Neural cell (in vitro differentiated cells): ENCODE data around the gene NRP2. TPM values are rescaled to one million over a fixed set of nuclear protein-coding genes. Genes with fewer than 3 reads are reported as not detected.

Experiments
- H2AFZ ChIP-seq: fragments of 200-600, 300-800 bp; sonication (generic), shearing (Covaris generic); 2 replicates; pipeline ENCODE4 v1.6.0; 2014; ENCODE audit warnings: low read depth, mild to moderate bottlenecking, antibody characterized with exemption, low read length, moderate library complexity
- H3F3A ChIP-seq: fragments of 200-600 bp; shearing (Covaris generic); 2 replicates; pipeline ENCODE4 v1.6.1; 2016; ENCODE audit warnings: mild to moderate bottlenecking, moderate library complexity, mixed read lengths, antibody characterized with exemption, low read length; ENCODE audit not compliant: insufficient read depth, poor library complexity, severe bottlenecking
- H3K27ac ChIP-seq: fragments of 200-600, 300-800 bp; sonication (generic), shearing (Covaris generic); 2 replicates; pipeline ENCODE4 v1.5.1; 2014; ENCODE audit warnings: mild to moderate bottlenecking, low read length, moderate library complexity
- H3K27me3 ChIP-seq: fragments of 300-800, 200-600 bp; sonication (generic), shearing (Covaris generic); 2 replicates; pipeline ENCODE4 v1.6.0; 2014; ENCODE audit warnings: mild to moderate bottlenecking, low read depth, low read length, moderate library complexity; ENCODE audit not compliant: insufficient read depth
- H3K36me3 ChIP-seq: fragments of 300-800, 200-600 bp; sonication (generic), shearing (Covaris generic); 2 replicates; pipeline ENCODE4 v1.5.1; 2014; ENCODE audit warnings: mild to moderate bottlenecking, antibody characterized with exemption, low read length, moderate library complexity; ENCODE audit not compliant: insufficient read depth
- H3K4me2 ChIP-seq: fragments of 300-800, 200-600 bp; sonication (generic), shearing (Covaris generic); 2 replicates; pipeline ENCODE4 v1.6.0; 2014; ENCODE audit warnings: mild to moderate bottlenecking, low read length
- H3K4me3 ChIP-seq: fragments of 300-800, 200-600 bp; sonication (generic), shearing (Covaris generic); 2 replicates; pipeline ENCODE4 v1.5.1; 2014; ENCODE audit warnings: mild to moderate bottlenecking, low read length, moderate library complexity
- H3K79me2 ChIP-seq: fragments of 200-600 bp; shearing (Covaris generic); replicated peaks from 2 replicates; pipeline ENCODE4 v1.6.0; 2014; ENCODE audit warnings: mild to moderate bottlenecking, low read length, moderate library complexity; ENCODE audit not compliant: insufficient read depth
- H3K9ac ChIP-seq: fragments of 300-800, 200-600 bp; sonication (generic), shearing (Covaris generic); 2 replicates; pipeline ENCODE4 v1.6.1; 2016; ENCODE audit warnings: mild to moderate bottlenecking, low read length, mixed read lengths
- H3K9me2 ChIP-seq: fragments of 200-600 bp; shearing (Covaris generic); 2 replicates; pipeline ENCODE4 v1.6.1; 2016; ENCODE audit warnings: mild to moderate bottlenecking, low read length, mixed read lengths; ENCODE audit not compliant: insufficient read depth
- H3K9me3 ChIP-seq: fragments of 200-600, 300-800 bp; sonication (generic), shearing (Covaris generic); 2 replicates; pipeline ENCODE4 v1.6.1; 2016; ENCODE audit warnings: mild to moderate bottlenecking, mixed run types, low read length, moderate library complexity, mixed read lengths
- H4K20me1 ChIP-seq: fragments of 200-600 bp; shearing (Covaris generic); 2 replicates; pipeline ENCODE4 v1.6.1; 2016; ENCODE audit warnings: mild to moderate bottlenecking, mixed run types; ENCODE audit not compliant: insufficient read depth
- EP300 ChIP-seq: fragments of 450-650 bp; conservative IDR thresholded peaks from 2 replicates; pipeline ENCODE4 v1.6.1; 2014; ENCODE audit warnings: antibody characterized with exemption, mild to moderate bottlenecking, moderate library complexity; ENCODE audit not compliant: poor library complexity, severe bottlenecking
- EZH2 ChIP-seq: fragments of 200-600, 300-800 bp; shearing (Covaris generic), sonication (generic); IDR thresholded peaks from 2 replicates; pipeline ENCODE4 v1.6.1; 2014; ENCODE audit warnings: antibody characterized with exemption, low read length, borderline replicate concordance, mild to moderate bottlenecking; ENCODE audit not compliant: insufficient read depth, poor library complexity, severe bottlenecking
- MXI1 ChIP-seq: fragments of 450-650 bp; conservative IDR thresholded peaks from 2 replicates; pipeline ENCODE4 v1.6.1; 2014; ENCODE audit warnings: antibody characterized with exemption, mild to moderate bottlenecking; ENCODE audit not compliant: poor library complexity, severe bottlenecking
- POLR2AphosphoS5 ChIP-seq: IDR thresholded peaks from 2 replicates; pipeline ENCODE4 v1.6.1; 2012
- RAD21 ChIP-seq: fragments of 450-650 bp; conservative IDR thresholded peaks from 2 replicates; pipeline ENCODE4 v1.6.1; 2014; ENCODE audit warnings: antibody characterized with exemption, mild to moderate bottlenecking, moderate library complexity
- SMC3 ChIP-seq: fragments of 450-650 bp; conservative IDR thresholded peaks from 2 replicates; pipeline ENCODE4 v1.6.1; 2014; ENCODE audit warnings: antibody characterized with exemption, mild to moderate bottlenecking, moderate library complexity; ENCODE audit not compliant: poor library complexity
- TAF1 ChIP-seq: IDR thresholded peaks from 2 replicates; pipeline ENCODE4 v1.6.1; 2012; ENCODE audit warnings: low read depth
- polyA plus RNA-seq: library from polyadenylated mRNA; depleted of rRNA; stranded (reverse); fragments of >200 nt; gene quantifications from 2 replicates; pipeline ENCODE4 v1.2.3, GENCODE V29; 2014
- TF ChIP-seq, protein P1 (sequence below): IDR thresholded peaks from 2 replicates; pipeline ENCODE4 v1.6.1; 2012; ENCODE audit warnings: borderline replicate concordance
- TF ChIP-seq, protein P2 (sequence below): fragments of 450-650 bp; IDR thresholded peaks from 2 replicates; pipeline ENCODE4 v1.5.1; 2014; ENCODE audit warnings: antibody characterized with exemption, mild to moderate bottlenecking, moderate library complexity; ENCODE audit not compliant: poor library complexity, severe bottlenecking

NRP2 gene
- polyA plus RNA-seq, 1 donor from 2014 or later: 30.2 TPM

DNA sequence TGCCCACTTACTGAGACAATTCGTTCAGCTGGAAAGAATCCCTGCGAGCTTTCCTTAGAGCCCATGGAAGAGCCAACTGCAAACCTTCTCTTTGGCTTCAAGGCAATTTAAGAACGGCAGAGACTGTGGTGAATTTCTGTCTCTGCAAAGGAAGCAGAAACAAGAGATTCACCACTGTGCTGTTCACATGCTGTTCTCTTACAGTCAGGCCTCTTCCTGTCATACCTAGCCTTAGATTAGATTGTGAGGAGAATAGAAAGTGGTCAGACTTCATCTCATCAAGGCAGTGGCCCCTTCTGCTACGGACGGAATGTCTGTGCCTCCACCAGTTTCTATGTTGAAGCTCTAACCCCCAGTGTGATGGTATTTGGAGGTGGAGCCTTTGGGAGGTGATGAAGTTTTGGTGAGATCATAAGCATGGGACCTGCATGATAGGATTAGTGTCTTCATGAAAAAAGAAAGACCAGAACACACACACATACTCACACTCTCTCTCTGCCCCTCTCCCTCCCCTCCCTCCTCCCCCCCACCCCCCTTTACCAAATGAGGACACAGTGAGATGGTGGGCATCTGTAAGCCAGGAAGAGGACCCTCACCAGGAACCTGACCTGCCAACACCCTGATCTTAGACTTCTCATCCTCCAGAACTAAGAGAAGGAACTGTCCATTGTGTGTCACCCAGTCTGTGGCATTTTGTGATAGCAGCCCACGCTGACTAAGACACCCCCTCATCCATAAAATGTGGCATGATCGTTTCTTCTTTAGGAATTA lies 45.6 kb upstream of the NRP2 start:
- TF ChIP-seq EP300 (no peak), EZH2 (no peak), RAD21 (no peak), MXI1 (no peak)
- no peak overlapping the region for H2AFZ ChIP-seq

DNA sequence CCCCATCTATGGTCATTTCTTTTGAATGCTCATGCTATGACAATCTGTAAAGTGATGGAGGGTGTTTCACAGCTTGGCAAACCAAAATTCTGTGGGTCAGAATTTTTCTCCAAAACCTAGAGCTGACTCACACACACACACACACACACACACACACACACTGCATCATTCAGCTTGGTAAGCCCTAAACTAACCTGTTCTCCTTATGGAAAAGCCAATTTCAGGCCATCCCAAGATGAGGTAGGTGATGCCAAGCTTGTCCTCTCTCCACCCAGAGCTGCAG lies 45.0 kb upstream of the NRP2 start:
- H3F3A ChIP-seq: no peaks in the 10 kb centered on the region
- TF ChIP-seq RAD21: no peak
- TF ChIP-seq EZH2: no peak
- no peak for TF ChIP-seq POLR2AphosphoS5
- TF ChIP-seq, protein P1, sequence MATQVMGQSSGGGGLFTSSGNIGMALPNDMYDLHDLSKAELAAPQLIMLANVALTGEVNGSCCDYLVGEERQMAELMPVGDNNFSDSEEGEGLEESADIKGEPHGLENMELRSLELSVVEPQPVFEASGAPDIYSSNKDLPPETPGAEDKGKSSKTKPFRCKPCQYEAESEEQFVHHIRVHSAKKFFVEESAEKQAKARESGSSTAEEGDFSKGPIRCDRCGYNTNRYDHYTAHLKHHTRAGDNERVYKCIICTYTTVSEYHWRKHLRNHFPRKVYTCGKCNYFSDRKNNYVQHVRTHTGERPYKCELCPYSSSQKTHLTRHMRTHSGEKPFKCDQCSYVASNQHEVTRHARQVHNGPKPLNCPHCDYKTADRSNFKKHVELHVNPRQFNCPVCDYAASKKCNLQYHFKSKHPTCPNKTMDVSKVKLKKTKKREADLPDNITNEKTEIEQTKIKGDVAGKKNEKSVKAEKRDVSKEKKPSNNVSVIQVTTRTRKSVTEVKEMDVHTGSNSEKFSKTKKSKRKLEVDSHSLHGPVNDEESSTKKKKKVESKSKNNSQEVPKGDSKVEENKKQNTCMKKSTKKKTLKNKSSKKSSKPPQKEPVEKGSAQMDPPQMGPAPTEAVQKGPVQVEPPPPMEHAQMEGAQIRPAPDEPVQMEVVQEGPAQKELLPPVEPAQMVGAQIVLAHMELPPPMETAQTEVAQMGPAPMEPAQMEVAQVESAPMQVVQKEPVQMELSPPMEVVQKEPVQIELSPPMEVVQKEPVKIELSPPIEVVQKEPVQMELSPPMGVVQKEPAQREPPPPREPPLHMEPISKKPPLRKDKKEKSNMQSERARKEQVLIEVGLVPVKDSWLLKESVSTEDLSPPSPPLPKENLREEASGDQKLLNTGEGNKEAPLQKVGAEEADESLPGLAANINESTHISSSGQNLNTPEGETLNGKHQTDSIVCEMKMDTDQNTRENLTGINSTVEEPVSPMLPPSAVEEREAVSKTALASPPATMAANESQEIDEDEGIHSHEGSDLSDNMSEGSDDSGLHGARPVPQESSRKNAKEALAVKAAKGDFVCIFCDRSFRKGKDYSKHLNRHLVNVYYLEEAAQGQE: no peak
- no peak for TF ChIP-seq MXI1
- TF ChIP-seq EP300: no peak
- no peak for TF ChIP-seq TAF1
- TF ChIP-seq, protein P2, sequence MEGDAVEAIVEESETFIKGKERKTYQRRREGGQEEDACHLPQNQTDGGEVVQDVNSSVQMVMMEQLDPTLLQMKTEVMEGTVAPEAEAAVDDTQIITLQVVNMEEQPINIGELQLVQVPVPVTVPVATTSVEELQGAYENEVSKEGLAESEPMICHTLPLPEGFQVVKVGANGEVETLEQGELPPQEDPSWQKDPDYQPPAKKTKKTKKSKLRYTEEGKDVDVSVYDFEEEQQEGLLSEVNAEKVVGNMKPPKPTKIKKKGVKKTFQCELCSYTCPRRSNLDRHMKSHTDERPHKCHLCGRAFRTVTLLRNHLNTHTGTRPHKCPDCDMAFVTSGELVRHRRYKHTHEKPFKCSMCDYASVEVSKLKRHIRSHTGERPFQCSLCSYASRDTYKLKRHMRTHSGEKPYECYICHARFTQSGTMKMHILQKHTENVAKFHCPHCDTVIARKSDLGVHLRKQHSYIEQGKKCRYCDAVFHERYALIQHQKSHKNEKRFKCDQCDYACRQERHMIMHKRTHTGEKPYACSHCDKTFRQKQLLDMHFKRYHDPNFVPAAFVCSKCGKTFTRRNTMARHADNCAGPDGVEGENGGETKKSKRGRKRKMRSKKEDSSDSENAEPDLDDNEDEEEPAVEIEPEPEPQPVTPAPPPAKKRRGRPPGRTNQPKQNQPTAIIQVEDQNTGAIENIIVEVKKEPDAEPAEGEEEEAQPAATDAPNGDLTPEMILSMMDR: no peak
- no peak for TF ChIP-seq SMC3
- H3K27me3 ChIP-seq: no peaks in the 10 kb centered on the region
- no peak overlapping the region for H3K9ac ChIP-seq
- H4K20me1 ChIP-seq: no peaks in the 10 kb centered on the region
- no peaks in the 10 kb centered on the region for H3K79me2 ChIP-seq
- H3K9me2 ChIP-seq: no peaks in the 10 kb centered on the region
- H3K36me3 ChIP-seq: no peaks in the 10 kb centered on the region
- H3K27ac ChIP-seq: no peak overlapping the region
- no peak overlapping the region for H2AFZ ChIP-seq
- no peak overlapping the region for H3K4me3 ChIP-seq
- no peak overlapping the region for H3K4me2 ChIP-seq
- no peaks in the 10 kb centered on the region for H3K9me3 ChIP-seq

More for the DNA sequence above, 45.6 kb upstream of the NRP2 start:
- Histone ChIP-seq H3K79me2 (no peaks in the 10 kb centered on the region), H3K36me3 (no peaks in the 10 kb centered on the region), H3K4me2 (no peak overlapping the region), H3K9me3 (no peaks in the 10 kb centered on the region), H3F3A (no peaks in the 10 kb centered on the region), H3K9me2 (no peaks in the 10 kb centered on the region), H3K27me3 (no peaks in the 10 kb centered on the region), H4K20me1 (no peaks in the 10 kb centered on the region), H3K9ac (no peak overlapping the region), H3K27ac (no peak overlapping the region), H3K4me3 (no peak overlapping the region)
